ENCODE measurements around the gene OR10J5.

DNA sequence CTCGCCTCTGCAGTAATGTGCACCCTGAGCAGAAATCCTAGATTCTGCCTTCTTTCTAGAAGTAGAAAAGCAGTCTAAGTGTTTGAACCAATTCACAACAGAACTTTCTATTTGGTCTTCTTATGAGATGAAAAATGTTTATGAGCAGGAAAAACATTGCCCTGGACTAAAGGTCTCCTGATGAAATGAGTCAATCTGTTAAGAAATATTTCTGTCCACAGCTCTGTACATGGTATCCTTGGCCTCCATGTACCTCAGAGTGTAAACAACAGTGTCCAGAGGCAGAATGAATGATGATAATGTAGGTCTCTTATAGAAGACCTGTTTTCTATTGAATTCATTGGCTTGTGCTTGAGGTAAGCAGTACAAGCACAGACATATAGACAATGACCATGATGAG lies 45.6 kb upstream of the OR10J5 start:
- TF ChIP-seq, protein P1, sequence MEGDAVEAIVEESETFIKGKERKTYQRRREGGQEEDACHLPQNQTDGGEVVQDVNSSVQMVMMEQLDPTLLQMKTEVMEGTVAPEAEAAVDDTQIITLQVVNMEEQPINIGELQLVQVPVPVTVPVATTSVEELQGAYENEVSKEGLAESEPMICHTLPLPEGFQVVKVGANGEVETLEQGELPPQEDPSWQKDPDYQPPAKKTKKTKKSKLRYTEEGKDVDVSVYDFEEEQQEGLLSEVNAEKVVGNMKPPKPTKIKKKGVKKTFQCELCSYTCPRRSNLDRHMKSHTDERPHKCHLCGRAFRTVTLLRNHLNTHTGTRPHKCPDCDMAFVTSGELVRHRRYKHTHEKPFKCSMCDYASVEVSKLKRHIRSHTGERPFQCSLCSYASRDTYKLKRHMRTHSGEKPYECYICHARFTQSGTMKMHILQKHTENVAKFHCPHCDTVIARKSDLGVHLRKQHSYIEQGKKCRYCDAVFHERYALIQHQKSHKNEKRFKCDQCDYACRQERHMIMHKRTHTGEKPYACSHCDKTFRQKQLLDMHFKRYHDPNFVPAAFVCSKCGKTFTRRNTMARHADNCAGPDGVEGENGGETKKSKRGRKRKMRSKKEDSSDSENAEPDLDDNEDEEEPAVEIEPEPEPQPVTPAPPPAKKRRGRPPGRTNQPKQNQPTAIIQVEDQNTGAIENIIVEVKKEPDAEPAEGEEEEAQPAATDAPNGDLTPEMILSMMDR (IDR thresholded peaks at IDR 0.05) = no peak
- TF ChIP-seq POLR2AphosphoS5 (IDR thresholded peaks at IDR 0.05) = no peak
- TF ChIP-seq POLR2A (IDR thresholded peaks at IDR 0.05) = no peak
- no peak for TF ChIP-seq EP300 (IDR thresholded peaks at IDR 0.05)
